Endothelial cell of hepatic sinusoid (primary cell): Measurements from ENCODE around the gene FXYD5.

Source experiments
- in situ Hi-C: cut with HindIII; loops from 2 replicates; pipeline ENCODE4 v1.10.0; 2017; ENCODE audit warnings: low sequenced_read_pairs

Gene FXYD5

DNA sequence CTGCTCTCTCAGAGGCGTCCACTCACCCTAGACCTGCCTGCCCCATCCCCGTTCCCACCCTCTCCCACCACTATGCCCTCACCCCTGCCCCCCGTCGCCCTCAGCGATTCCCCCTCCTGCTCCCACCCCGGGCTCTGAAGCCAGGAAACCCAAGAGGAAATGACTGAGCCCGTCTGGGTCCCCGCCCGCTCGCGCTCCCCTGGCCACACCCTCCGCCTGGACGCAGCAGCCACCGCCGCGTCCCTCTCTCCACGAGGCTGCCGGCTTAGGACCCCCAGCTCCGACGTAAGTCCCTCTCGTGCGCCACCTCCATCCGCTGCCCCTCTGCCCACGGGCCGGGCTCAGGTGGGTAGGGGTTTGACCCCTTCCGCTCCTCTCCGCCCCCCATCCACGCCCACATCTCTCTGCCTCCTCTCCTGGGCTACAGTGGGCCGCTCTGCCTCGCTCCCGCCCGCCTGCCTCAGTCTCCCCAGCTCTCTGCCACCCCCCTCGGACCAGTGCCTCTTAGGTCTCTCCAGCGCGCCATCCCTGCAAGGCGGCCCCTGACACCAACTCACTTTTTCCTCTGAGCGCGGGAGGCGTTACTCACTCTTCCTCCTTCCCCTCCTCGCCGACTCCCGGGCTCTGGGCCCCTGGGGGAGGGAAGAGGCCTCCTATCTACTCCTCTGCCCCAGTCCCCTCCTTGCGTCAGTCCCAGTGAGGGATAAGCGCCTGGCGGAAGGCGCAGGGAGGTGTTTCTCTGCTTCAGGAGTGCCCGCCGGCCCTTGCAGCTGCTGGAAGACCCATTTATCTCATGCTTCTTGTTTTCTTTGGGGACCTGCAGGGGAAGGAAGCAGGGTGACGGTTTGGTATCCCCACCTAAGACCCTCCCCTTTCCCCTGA, at the start of gene FXYD5:
Gene FXYD5, plus strand, starts transcription at position 211 of the 882 bp plus-strand sequence. CDS start 816 bp downstream, outside the sequence.
- in situ Hi-C loops, result no loop called here

DNA sequence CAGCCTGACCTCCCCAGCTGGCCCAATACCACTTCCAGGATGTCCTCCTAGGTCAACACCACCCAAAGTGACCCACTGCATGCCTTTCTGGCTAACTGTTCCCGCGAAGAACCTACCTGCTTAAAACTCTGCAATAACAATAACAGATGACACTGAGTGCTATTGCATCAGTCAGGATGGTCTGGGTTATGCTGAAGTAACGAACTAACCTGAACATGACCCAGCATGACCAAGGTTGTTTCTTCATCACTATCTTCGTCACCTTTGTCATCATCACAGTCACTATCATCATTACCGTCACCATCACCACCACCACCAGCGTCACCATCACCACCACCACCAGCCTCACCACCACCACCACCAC, 49.5 kb upstream of the FXYD5 start:
- in situ Hi-C loops, result no loop called here

- in situ Hi-C loops, result no loop called here
Observed at GRCh38 chr19:35105411-35106290, 48.9 kb upstream of the FXYD5 start.

GRCh38 chr19:35106291-35106583, 48.3 kb upstream of the FXYD5 start:
- in situ Hi-C loops, result no loop called here

- in situ Hi-C loops, result no loop called here
Observed at GRCh38 chr19:35106898-35107541, 47.5 kb upstream of the FXYD5 start.

GRCh38 chr19:35107545-35107944, 47.0 kb upstream of the FXYD5 start:
- in situ Hi-C loops, result no loop called here

DNA sequence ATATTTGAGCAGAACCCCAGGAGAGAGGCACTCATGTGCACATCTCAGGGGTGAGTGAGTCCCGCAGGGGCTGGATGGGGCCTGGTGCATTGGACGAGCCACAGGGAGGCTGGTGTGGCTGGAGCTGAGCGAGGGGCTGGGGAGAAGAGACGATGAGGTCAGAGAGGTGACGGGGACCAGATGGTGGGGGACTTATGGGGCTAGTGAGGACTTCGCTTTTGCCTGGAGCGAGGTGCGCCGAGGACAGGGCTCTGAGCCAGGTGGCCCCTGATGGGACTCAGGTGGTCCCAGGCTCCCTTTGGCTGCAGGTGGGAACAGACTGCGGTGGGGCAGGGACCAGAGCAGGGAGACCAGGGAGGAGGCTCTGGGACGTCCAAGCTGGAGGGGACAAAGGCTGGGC, 45.8 kb upstream of the FXYD5 start:
- in situ Hi-C loops, result no loop called here

DNA sequence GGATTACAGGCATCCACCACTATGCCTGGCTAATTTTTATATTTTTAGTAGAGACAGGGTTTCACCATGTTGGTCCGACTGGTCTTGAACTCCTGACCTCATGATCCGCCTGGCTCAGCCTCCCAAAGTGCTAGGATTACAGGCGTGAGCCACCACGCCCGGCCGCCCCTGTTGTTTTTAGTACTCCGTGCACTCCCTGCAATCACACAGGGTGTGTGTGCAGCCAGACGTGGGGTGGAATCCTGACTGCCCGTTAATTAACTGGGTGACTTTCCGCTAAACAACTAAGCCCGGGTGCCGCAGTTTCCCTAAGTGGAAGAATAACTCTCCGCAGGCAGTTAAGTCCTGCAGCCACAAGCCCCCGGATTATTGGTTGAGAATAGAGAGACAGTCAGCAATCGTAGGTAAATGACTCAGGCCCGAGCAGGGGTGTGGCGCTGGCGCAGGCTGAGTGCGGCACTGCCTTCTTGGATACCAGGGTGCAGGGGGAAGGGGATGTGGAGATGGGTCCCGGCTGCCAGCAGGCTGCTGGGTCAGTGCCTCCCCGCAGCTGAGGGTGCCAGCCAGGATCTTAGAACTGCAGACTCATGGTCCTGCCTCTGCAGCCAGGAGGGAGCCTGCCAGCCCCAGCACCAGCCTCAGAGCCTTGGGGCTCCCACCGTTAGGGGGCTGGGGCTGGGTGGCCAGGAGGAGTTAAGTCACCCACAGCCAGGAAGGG, 45.0 kb upstream of the FXYD5 start:
- in situ Hi-C loops, result loop anchor here (10.0 kb wide), 2 partner anchors 135 to 205 kb away; no protein-coding TSS in a partner anchor

GRCh38 chr19:35110974-35111373, 43.6 kb upstream of the FXYD5 start:
- in situ Hi-C loops, result loop anchor here (10.0 kb wide), 2 partner anchors 136 to 206 kb away; no protein-coding TSS in a partner anchor

GRCh38 chr19:35112995-35113688, 41.4 kb upstream of the FXYD5 start:
- in situ Hi-C loops, result loop anchor here (10.0 kb wide), 2 partner anchors 138 to 208 kb away; no protein-coding TSS in a partner anchor

- in situ Hi-C loops, result loop anchor here (5.0 to 10.0 kb wide), 3 partner anchors 62 to 210 kb away; no protein-coding TSS in a partner anchor
Observed at GRCh38 chr19:35114353-35115176, 40.0 kb upstream of the FXYD5 start.

GRCh38 chr19:35115177-35115951, 39.2 kb upstream of the FXYD5 start, which contains the start of gene FXYD3:
FXYD3 (plus strand) TSS chr19:35115823; CDS start chr19:35119377, 3,554 bp downstream.
- in situ Hi-C loops, result loop anchor here (5.0 to 10.0 kb wide), 3 partner anchors 63 to 211 kb away; no protein-coding TSS in a partner anchor

- in situ Hi-C loops, result loop anchor here (5.0 to 10.0 kb wide), 3 partner anchors 64 to 211 kb away; no protein-coding TSS in a partner anchor
Observed at GRCh38 chr19:35116072-35116801, 38.3 kb upstream of the FXYD5 start.

- in situ Hi-C loops, result loop anchor here (5.0 to 10.0 kb wide), 3 partner anchors 65 to 212 kb away; no protein-coding TSS in a partner anchor
Observed at GRCh38 chr19:35117116-35117515, 37.4 kb upstream of the FXYD5 start.

- in situ Hi-C loops, result loop anchor here (5.0 to 10.0 kb wide), 3 partner anchors 65 to 213 kb away; no protein-coding TSS in a partner anchor
Observed at GRCh38 chr19:35117799-35118198, 36.7 kb upstream of the FXYD5 start.

GRCh38 chr19:35118268-35119020, 36.1 kb upstream of the FXYD5 start:
- in situ Hi-C loops, result loop anchor here (5.0 to 10.0 kb wide), 3 partner anchors 66 to 214 kb away; no protein-coding TSS in a partner anchor
